Uterus (tissue), 2 donors: ENCODE data around the gene LMAN1L.

Source experiments
- POLR2A ChIP-seq, 2 donors: fragments of 450-650 bp; IDR thresholded peaks; one replicate each; pipeline ENCODE4 v1.6.1; 2016; ENCODE audit warnings: antibody characterized with exemption in 2 of 2, mild to moderate bottlenecking in 1 of 2, moderate library complexity in 1 of 2
- TF ChIP-seq, protein P1 (sequence below), 4 experiments: fragments of 200-600 bp in 2 of 4; fragments of 450-650 bp in 2 of 4; sonication (generic) in 2 of 4; IDR thresholded peaks; one replicate each; pipeline ENCODE4 v1.5.1; 2016 to 2019; ENCODE audit warnings: antibody characterized with exemption in 4 of 4, mild to moderate bottlenecking in 2 of 4, moderate library complexity in 1 of 4

DNA sequence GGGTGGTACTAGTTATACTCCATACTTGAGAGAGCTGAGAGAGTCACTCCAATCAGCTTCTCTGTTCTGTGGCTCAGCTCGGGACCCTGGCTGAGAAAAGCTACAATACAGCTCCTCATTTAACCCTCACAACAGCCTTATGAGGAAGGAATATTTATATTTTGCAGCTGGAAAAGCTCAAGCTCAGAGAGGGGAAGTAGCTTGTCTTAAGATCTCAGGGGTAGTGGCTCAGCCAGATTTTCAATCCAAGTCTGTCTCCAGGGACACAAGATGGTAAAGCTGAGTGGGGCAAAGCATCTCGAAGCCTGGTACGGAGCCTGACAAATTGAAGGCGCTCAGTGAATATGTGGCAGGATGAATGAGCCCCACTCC lies 45.7 kb downstream of the LMAN1L start:
- TF ChIP-seq, protein P1, sequence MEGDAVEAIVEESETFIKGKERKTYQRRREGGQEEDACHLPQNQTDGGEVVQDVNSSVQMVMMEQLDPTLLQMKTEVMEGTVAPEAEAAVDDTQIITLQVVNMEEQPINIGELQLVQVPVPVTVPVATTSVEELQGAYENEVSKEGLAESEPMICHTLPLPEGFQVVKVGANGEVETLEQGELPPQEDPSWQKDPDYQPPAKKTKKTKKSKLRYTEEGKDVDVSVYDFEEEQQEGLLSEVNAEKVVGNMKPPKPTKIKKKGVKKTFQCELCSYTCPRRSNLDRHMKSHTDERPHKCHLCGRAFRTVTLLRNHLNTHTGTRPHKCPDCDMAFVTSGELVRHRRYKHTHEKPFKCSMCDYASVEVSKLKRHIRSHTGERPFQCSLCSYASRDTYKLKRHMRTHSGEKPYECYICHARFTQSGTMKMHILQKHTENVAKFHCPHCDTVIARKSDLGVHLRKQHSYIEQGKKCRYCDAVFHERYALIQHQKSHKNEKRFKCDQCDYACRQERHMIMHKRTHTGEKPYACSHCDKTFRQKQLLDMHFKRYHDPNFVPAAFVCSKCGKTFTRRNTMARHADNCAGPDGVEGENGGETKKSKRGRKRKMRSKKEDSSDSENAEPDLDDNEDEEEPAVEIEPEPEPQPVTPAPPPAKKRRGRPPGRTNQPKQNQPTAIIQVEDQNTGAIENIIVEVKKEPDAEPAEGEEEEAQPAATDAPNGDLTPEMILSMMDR (IDR thresholded peaks at IDR 0.05): no peak
- TF ChIP-seq POLR2A (IDR thresholded peaks at IDR 0.05): no peak
